SU-DHL-6 (cell line): ENCODE data around the gene ZSCAN2.

Source experiments
- H2AFZ ChIP-seq: fragments of 200-600 bp; sonication (generic); 2 replicates; pipeline ENCODE4 v1.6.1; 2014; ENCODE audit warnings: low read depth, mild to moderate bottlenecking, moderate library complexity, mixed read lengths, antibody characterized with exemption, low read length; ENCODE audit not compliant: severe bottlenecking
- H3F3A ChIP-seq: fragments of 200-600 bp; shearing (Covaris generic); 2 replicates; pipeline ENCODE4 v1.6.0; 2016; ENCODE audit warnings: antibody characterized with exemption, mild to moderate bottlenecking; ENCODE audit not compliant: insufficient read depth
- H3K27ac ChIP-seq: fragments of 200-600 bp; sonication (generic); 2 replicates; pipeline ENCODE4 v1.5.1; 2016; ENCODE audit warnings: low read depth, mild to moderate bottlenecking, low read length, moderate library complexity, mixed read lengths
- H3K27me3 ChIP-seq: fragments of 200-600 bp; sonication (generic), shearing (Covaris generic); 2 replicates; pipeline ENCODE4 v1.6.0; 2014; ENCODE audit warnings: mild to moderate bottlenecking, low read length
- H3K36me3 ChIP-seq: fragments of 200-600 bp; sonication (generic); 2 replicates; pipeline ENCODE4 v1.6.1; 2014; ENCODE audit warnings: mild to moderate bottlenecking, low read length, mixed read lengths
- H3K4me2 ChIP-seq: fragments of 300-600, 200-600 bp; shearing (Covaris generic), sonication (generic); 2 replicates; pipeline ENCODE4 v1.6.0; 2014; ENCODE audit warnings: low read length, low read depth, mild to moderate bottlenecking; ENCODE audit not compliant: poor library complexity, severe bottlenecking
- H3K4me3 ChIP-seq: fragments of 200-600 bp; sonication (generic); 2 replicates; pipeline ENCODE4 v1.5.1; 2014; ENCODE audit warnings: antibody characterized with exemption, low read length, mild to moderate bottlenecking, mixed read lengths; ENCODE audit not compliant: insufficient read depth, poor library complexity, severe bottlenecking
- H3K79me2 ChIP-seq: fragments of 200-600 bp; sonication (generic); 2 replicates; pipeline ENCODE4 v1.6.1; 2014; ENCODE audit warnings: mild to moderate bottlenecking, low read length, moderate library complexity; ENCODE audit not compliant: insufficient read depth
- H3K9ac ChIP-seq: fragments of 200-600 bp; sonication (generic); 2 replicates; pipeline ENCODE4 v1.7.0; 2014; ENCODE audit warnings: mild to moderate bottlenecking, low read length
- H3K9me2 ChIP-seq: fragments of 200-600 bp; sonication (generic); replicated peaks from 2 replicates; pipeline ENCODE4 v1.6.1; 2014; ENCODE audit warnings: low read length; ENCODE audit not compliant: insufficient read depth
- H3K9me3 ChIP-seq: fragments of 200-600 bp; sonication (generic); 2 replicates; pipeline ENCODE4 v1.6.1; 2014; ENCODE audit warnings: low read length, mixed read lengths; ENCODE audit not compliant: insufficient read depth
- H4K20me1 ChIP-seq: fragments of 200-600 bp; sonication (generic); 2 replicates; pipeline ENCODE4 v1.6.1; 2014; ENCODE audit warnings: low read depth, mild to moderate bottlenecking, antibody characterized with exemption, low read length, moderate library complexity, mixed read lengths
- CTCF ChIP-seq: fragments of 200-600 bp; sonication (generic); IDR thresholded peaks from one replicate; pipeline ENCODE4 v1.5.1; 2017; ENCODE audit warnings: antibody characterized with exemption, mild to moderate bottlenecking, low read length, moderate library complexity; ENCODE audit not compliant: insufficient read depth, poor library complexity, severe bottlenecking
- EZH2phosphoT487 ChIP-seq: fragments of 200-600 bp; sonication (generic), shearing (Covaris generic); conservative IDR thresholded peaks from 2 replicates; pipeline ENCODE4 v1.6.1; 2018; ENCODE audit warnings: mild to moderate bottlenecking, antibody characterized with exemption, low read length, moderate library complexity, mixed read lengths

The ZSCAN2 gene

DNA sequence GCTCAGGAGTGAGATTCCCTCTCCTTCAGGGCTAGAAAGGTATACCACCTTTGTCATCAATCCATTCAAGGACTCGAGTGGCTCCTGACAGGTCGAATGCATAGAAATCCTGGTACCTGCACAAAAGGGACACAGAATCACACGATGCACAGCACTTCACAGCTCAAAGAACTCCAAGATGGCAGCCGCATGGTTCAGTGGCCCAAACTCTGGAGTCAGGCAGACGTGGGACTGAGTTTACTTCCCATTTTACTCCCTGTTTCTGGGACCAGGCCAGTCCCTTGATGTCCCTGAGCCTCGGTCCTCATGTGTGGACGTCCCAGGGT, 52.7 kb downstream of the ZSCAN2 start:
- Histone ChIP-seq H3K4me2 (peak overlapping the region; percentile 64), H3F3A (peaks cover 7% of the 10 kb centered on the region), H3K27ac (peak overlapping the region; percentile 53), H3K9me2 (no peaks in the 10 kb centered on the region), H4K20me1 (no peaks in the 10 kb centered on the region), H3K9me3 (no peaks in the 10 kb centered on the region), H3K9ac (peak overlapping the region; percentile 62), H3K36me3 (peaks cover 4% of the 10 kb centered on the region; the same call in 1 of the 2 replicates), H3K27me3 (no peaks in the 10 kb centered on the region), H2AFZ (peak overlapping the region; percentile 66), H3K4me3 (peak overlapping the region; percentile 86), H3K79me2 (peaks cover 12% of the 10 kb centered on the region)
- TF ChIP-seq CTCF: no peak
- no peak for TF ChIP-seq EZH2phosphoT487

GRCh38 chr15:84653910-84654688, 53.3 kb downstream of the ZSCAN2 start, which contains the start of gene WDR73:
Gene WDR73 (minus strand): TSS chr15:84654283. CDS start chr15:84654274, 9 bp downstream.
- Histone ChIP-seq H3K27me3 (no peaks in the 10 kb centered on the region), H3K36me3 (no peaks in the 10 kb centered on the region), H3K79me2 (peaks cover 12% of the 10 kb centered on the region), H2AFZ (peak within 1 kb of the TSS; percentile 66), H3K9me3 (no peaks in the 10 kb centered on the region), H3K4me3 (peak within 1 kb of the TSS; percentile 86), H3K9me2 (no peaks in the 10 kb centered on the region), H3F3A (peaks cover 12% of the 10 kb centered on the region), H3K27ac (peak within 1 kb of the TSS; percentile 53), H3K4me2 (peak within 1 kb of the TSS; percentile 64), H3K9ac (peak within 1 kb of the TSS; percentile 62), H4K20me1 (no peaks in the 10 kb centered on the region)
- TF ChIP-seq CTCF (no peak), EZH2phosphoT487 (no peak)

DNA sequence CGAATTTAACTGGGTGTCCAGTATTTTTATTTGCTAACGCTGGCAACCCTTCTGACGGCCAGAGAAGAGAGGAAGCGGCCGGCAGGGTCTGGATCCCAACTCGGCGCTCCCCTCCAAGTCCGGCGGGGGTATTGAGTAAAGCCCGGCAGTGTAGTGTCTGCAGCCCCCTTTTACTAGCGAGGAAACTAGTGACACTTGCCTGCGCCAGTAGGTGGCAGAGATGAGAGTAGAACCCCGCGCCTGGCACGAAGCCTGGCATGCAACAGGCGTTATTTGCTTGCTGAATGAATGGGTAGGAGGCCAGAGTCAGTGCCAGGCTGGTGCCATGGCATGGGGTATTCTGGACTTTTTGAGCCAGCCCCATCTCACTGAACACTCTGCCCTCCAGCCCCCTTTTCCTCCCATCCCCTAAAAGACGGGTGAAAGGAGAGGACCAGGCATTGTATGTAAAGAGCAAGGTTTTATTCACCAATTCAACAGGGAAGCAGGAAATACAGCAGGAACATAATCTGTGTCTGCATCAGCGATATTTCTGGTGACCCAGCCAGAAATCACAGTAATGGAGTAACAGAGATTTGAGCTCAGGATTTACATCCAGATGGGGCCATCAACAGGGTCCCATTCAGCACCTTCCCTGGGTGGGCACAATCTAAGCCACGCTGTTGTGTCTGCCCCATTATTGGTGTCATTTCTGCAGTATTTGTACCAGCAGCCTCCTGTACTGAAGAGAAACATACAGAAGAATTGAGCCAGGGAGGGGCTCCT, 54.1 kb downstream of the ZSCAN2 start:
- no peaks in the 10 kb centered on the region for H4K20me1 ChIP-seq
- no peaks in the 10 kb centered on the region for H3K9me2 ChIP-seq
- H2AFZ ChIP-seq: peak overlapping the region; percentile 66
- no peaks in the 10 kb centered on the region for H3K9me3 ChIP-seq
- TF ChIP-seq EZH2phosphoT487: no peak
- peak; percentile 82 for TF ChIP-seq CTCF
- H3K79me2 ChIP-seq: peaks cover 12% of the 10 kb centered on the region
- H3K36me3 ChIP-seq: no peaks in the 10 kb centered on the region
- H3K4me3 ChIP-seq: peak overlapping the region; percentile 86
- H3K27me3 ChIP-seq: no peaks in the 10 kb centered on the region
- peak overlapping the region; percentile 62 for H3K9ac ChIP-seq
- peak overlapping the region; percentile 64 for H3K4me2 ChIP-seq
- H3K27ac ChIP-seq: peak overlapping the region; percentile 53
- peaks cover 20% of the 10 kb centered on the region for H3F3A ChIP-seq
